Body of pancreas (tissue), 4 donors: ENCODE results near the gene SKOR1.

Experiments
- POLR2A ChIP-seq, 3 donors: fragments of 450-650 bp; IDR thresholded peaks; one replicate each; pipeline ENCODE4 v1.6.1; 2016; ENCODE audit warnings: antibody characterized with exemption in 3 of 3, mild to moderate bottlenecking in 2 of 3
- TF ChIP-seq, protein P1 (sequence below), 7 experiments: fragments of 450-650 bp in 4 of 7; fragments of 200-600 bp in 3 of 7; sonication (generic) in 3 of 7; IDR thresholded peaks; one replicate each; pipeline ENCODE4 v1.5.1; 2016 to 2019; ENCODE audit warnings: antibody characterized with exemption in 7 of 7

DNA sequence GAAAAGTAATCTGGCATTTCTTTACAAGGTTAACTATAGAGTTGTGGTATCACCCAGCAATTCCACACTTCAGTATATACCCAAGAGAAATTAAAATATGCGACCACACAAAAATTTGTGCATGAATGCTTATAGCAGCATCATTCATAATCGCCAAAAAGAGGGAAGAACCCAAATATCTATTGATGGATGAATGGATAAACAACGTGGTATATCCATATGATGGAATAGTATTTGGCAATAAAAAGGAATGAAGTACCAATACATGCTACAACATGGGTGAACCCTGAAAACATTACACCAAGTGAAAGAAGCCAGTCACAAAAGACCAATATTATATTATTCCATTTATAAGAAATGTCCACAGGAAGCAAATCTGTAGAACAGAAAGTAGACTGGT, 8.6 kb upstream of the SKOR1 start:
- TF ChIP-seq, protein P1, sequence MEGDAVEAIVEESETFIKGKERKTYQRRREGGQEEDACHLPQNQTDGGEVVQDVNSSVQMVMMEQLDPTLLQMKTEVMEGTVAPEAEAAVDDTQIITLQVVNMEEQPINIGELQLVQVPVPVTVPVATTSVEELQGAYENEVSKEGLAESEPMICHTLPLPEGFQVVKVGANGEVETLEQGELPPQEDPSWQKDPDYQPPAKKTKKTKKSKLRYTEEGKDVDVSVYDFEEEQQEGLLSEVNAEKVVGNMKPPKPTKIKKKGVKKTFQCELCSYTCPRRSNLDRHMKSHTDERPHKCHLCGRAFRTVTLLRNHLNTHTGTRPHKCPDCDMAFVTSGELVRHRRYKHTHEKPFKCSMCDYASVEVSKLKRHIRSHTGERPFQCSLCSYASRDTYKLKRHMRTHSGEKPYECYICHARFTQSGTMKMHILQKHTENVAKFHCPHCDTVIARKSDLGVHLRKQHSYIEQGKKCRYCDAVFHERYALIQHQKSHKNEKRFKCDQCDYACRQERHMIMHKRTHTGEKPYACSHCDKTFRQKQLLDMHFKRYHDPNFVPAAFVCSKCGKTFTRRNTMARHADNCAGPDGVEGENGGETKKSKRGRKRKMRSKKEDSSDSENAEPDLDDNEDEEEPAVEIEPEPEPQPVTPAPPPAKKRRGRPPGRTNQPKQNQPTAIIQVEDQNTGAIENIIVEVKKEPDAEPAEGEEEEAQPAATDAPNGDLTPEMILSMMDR (IDR thresholded peaks at IDR 0.05) = no peak
- no peak for TF ChIP-seq POLR2A (IDR thresholded peaks at IDR 0.05)
